GM19438 (cell line): ENCODE results near the gene GALNS.
"Not testable (repeated sequence)": the region's sequence is repeated elsewhere in the genome, so short reads cannot be mapped to it uniquely, and the experiment has no call there.

Experiments used
- ATAC-seq: cut with Tn5 transposase; IDR thresholded peaks from one replicate; pipeline ENCODE4 v1.9.1; 2021; ENCODE audit warnings: low read depth; ENCODE audit not compliant: unreplicated experiment

Gene GALNS

GRCh38 chr16:88856828-88857727 lies at the start of gene GALNS, which contains the start of gene TRAPPC2L:
Gene GALNS (minus strand): TSS chr16:88856947. CDS start chr16:88856877, 70 bp downstream.
Gene TRAPPC2L (plus strand): TSS chr16:88857127. CDS start chr16:88857151, 24 bp downstream.
- ATAC-seq = peak; percentile 66

- no peak for ATAC-seq
Observed at GRCh38 chr16:88906020-88906419, 49.3 kb upstream of the GALNS start.

GRCh38 chr16:88905563-88905962 lies 48.8 kb upstream of the GALNS start:
- no peak for ATAC-seq

GRCh38 chr16:88904676-88905365 lies 48.1 kb upstream of the GALNS start:
- ATAC-seq = no peak

- ATAC-seq = no peak
Observed at GRCh38 chr16:88903267-88903666, 46.5 kb upstream of the GALNS start.

GRCh38 chr16:88902744-88903143 lies 46.0 kb upstream of the GALNS start:
- no peak for ATAC-seq

- ATAC-seq = no peak
Observed at GRCh38 chr16:88901718-88902337, 45.1 kb upstream of the GALNS start.

- no peak for ATAC-seq
Observed at GRCh38 chr16:88900662-88901052, 43.9 kb upstream of the GALNS start.

- ATAC-seq = no peak
Observed at GRCh38 chr16:88899901-88900661, 43.3 kb upstream of the GALNS start.

GRCh38 chr16:88897696-88898425 lies 41.1 kb upstream of the GALNS start:
- ATAC-seq = no peak

GRCh38 chr16:88896238-88897070 lies 39.7 kb upstream of the GALNS start:
- no peak for ATAC-seq

GRCh38 chr16:88895335-88895734 lies 38.6 kb upstream of the GALNS start:
- ATAC-seq = no peak

- no peak for ATAC-seq
Observed at GRCh38 chr16:88894681-88895300, 38.0 kb upstream of the GALNS start.

- not testable (repeated sequence) for ATAC-seq
Observed at GRCh38 chr16:88894266-88894665, 37.5 kb upstream of the GALNS start.

GRCh38 chr16:88893127-88893968 lies 36.6 kb upstream of the GALNS start:
- no peak for ATAC-seq

GRCh38 chr16:88892065-88892464 lies 35.3 kb upstream of the GALNS start:
- ATAC-seq = no peak

GRCh38 chr16:88891083-88891482 lies 34.3 kb upstream of the GALNS start:
- no peak for ATAC-seq
